ENCODE data around the gene UROC1. TPM values are rescaled to one million over a fixed set of nuclear protein-coding genes. Genes with fewer than 3 reads are reported as not detected.

Gene UROC1
- total RNA-seq, 1 experiment from 2014 or later = not detected

DNA sequence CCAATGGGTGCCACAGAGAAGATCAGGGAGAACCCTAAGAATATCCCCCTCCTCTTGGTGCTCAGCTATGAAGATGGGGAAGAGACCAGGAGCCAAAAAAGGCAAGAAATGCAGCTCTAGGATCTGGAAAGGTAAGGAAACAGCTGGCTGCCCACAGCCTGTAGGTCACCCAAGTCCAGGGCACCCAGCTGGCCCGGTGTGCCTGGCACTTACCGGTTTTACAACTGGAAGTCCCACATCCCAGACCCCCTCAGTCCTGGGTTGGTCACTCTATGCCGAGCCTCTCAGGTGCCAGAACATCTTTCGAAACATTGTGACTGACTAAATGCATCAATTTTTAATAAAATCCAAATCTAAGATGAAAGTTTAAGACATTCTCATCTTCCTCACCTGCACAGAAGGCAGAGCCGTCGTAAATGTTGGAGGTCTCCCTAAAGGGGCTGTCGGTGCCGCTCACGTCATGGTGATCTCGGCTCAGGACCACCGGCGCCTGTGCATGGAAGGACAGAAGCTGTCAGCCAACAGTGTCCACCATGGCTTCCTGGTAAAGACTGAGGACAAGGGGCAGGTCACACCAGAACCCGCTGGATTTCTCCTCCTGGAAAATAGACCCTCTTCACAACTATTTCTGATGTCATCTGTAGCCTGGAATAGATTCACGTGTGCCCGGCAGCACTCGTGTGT lies 28.5 kb downstream of the UROC1 start:
- DNase-seq (ENCODE audit: low read depth) = no peak
- in situ Hi-C loops (cut with HindIII; ENCODE audit: low pct_unique_long_range_greater_than_20kb, low sequenced_read_pairs) = no loop called here

DNA sequence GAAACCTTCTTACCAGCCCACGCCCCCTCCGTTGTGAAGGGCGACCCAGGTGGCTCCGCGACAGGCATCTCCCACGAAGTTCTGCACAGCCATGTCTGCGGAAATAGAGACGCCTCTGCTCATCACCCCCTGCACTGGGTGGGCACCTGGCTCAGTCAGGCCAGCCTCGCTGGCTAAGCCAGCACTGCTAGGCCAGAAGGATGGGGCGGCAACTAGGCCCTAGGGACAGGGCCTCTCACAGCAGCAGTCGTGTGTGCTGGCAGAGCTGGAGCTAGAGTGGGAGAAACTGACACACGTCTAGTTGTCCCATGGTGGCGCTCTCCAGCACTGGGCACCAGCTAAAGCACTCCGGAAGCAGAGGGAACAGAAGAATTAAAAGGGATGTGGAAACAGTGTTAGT lies 29.4 kb downstream of the UROC1 start:
- in situ Hi-C loops (cut with HindIII; ENCODE audit: low pct_unique_long_range_greater_than_20kb, low sequenced_read_pairs) = no loop called here
- no peak for DNase-seq (ENCODE audit: low read depth)

GRCh38 chr3:126487151-126487771 lies 30.3 kb downstream of the UROC1 start:
- in situ Hi-C loops (cut with HindIII; ENCODE audit: low pct_unique_long_range_greater_than_20kb, low sequenced_read_pairs) = no loop called here

GRCh38 chr3:126486360-126486847 lies 31.2 kb downstream of the UROC1 start:
- in situ Hi-C loops (cut with HindIII; ENCODE audit: low pct_unique_long_range_greater_than_20kb, low sequenced_read_pairs) = no loop called here
- DNase-seq (ENCODE audit: low read depth) = no peak

More at GRCh38 chr3:126487151-126487771, 30.3 kb downstream of the UROC1 start:
- no peak for DNase-seq (ENCODE audit: low read depth)

- no peak for DNase-seq (ENCODE audit: low read depth)
- in situ Hi-C loops (cut with HindIII; ENCODE audit: low pct_unique_long_range_greater_than_20kb, low sequenced_read_pairs) = no loop called here
Measured at GRCh38 chr3:126485956-126486355, 31.6 kb downstream of the UROC1 start.

- no peak for DNase-seq (ENCODE audit: low read depth)
- in situ Hi-C loops (cut with HindIII; ENCODE audit: low pct_unique_long_range_greater_than_20kb, low sequenced_read_pairs) = no loop called here
Measured at GRCh38 chr3:126485176-126485897, 32.2 kb downstream of the UROC1 start.

GRCh38 chr3:126484662-126485061 lies 32.9 kb downstream of the UROC1 start:
- in situ Hi-C loops (cut with HindIII; ENCODE audit: low pct_unique_long_range_greater_than_20kb, low sequenced_read_pairs) = no loop called here
- DNase-seq (ENCODE audit: low read depth) = no peak

- in situ Hi-C loops (cut with HindIII; ENCODE audit: low pct_unique_long_range_greater_than_20kb, low sequenced_read_pairs) = no loop called here
- DNase-seq (ENCODE audit: low read depth) = no peak
Measured at GRCh38 chr3:126484148-126484547, 33.4 kb downstream of the UROC1 start.

GRCh38 chr3:126483321-126483761 lies 34.2 kb downstream of the UROC1 start:
- DNase-seq (ENCODE audit: low read depth) = no peak
- in situ Hi-C loops (cut with HindIII; ENCODE audit: low pct_unique_long_range_greater_than_20kb, low sequenced_read_pairs) = no loop called here

- in situ Hi-C loops (cut with HindIII; ENCODE audit: low pct_unique_long_range_greater_than_20kb, low sequenced_read_pairs) = no loop called here
- DNase-seq (ENCODE audit: low read depth) = no peak
Measured at GRCh38 chr3:126482503-126483255, 34.9 kb downstream of the UROC1 start.

DNA sequence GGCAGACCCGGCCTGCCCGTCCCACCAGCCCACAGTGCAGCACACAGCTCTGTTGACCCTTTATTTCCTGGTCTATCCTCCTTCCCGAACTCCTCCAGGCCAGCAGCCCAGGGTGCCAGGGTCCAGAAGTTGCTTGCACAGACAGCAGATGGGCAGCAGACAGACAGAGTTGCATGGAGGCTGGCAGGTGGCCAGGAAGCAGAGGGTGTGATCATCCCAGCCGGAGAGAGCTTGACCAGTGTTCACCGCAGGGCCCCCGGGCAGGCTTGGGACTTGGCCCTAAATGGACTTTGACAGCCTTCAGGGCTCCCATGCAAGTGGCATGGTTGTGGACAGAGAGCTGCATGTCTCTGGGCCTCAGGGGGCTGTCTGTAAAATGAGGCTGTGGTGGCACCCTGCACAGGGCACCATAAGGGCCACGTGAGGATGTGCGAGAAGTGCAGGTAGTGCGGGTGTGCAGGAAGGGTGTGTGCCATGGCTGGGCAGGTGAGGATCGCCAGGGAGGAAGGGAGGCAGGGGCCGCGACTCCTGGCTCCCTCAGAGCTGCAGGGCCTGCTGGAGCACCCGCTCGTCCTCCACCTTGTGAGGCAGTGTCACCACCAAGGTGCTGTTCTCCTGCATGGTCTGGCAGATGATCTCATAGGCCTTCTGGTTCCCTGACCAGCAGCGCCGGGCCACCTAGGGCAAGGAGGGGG lies 35.6 kb downstream of the UROC1 start:
- in situ Hi-C loops (cut with HindIII; ENCODE audit: low pct_unique_long_range_greater_than_20kb, low sequenced_read_pairs) = no loop called here
- DNase-seq (ENCODE audit: low read depth) = no peak

- in situ Hi-C loops (cut with HindIII; ENCODE audit: low pct_unique_long_range_greater_than_20kb, low sequenced_read_pairs) = no loop called here
- DNase-seq (ENCODE audit: low read depth) = no peak
Measured at GRCh38 chr3:126480861-126481260, 36.7 kb downstream of the UROC1 start.

DNA sequence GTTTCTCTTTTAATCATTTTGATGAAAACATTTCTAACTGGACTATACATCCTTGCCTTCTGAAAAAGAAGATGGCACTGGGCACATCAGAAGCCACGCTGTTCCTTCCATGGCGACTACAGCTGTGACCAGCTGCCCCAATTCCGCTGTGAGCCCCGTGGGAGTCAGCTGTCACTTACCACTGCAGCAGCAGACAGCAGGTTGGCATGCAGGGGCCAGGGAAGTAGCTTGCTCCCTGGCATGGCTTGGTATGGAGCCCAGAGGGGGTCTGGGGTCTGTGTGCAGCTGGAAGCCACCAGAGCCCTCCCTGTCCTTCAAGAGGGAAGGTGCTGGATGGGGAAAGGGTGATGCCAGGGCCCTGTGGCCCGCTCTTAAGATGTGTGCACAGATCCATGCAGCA lies 37.4 kb downstream of the UROC1 start:
- DNase-seq (ENCODE audit: low read depth) = no peak
- in situ Hi-C loops (cut with HindIII; ENCODE audit: low pct_unique_long_range_greater_than_20kb, low sequenced_read_pairs) = no loop called here

GRCh38 chr3:126479642-126480041 lies 37.9 kb downstream of the UROC1 start:
- no peak for DNase-seq (ENCODE audit: low read depth)
- in situ Hi-C loops (cut with HindIII; ENCODE audit: low pct_unique_long_range_greater_than_20kb, low sequenced_read_pairs) = no loop called here

- in situ Hi-C loops (cut with HindIII; ENCODE audit: low pct_unique_long_range_greater_than_20kb, low sequenced_read_pairs) = no loop called here
- no peak for DNase-seq (ENCODE audit: low read depth)
Measured at GRCh38 chr3:126478581-126479310, 38.8 kb downstream of the UROC1 start.

- no peak for DNase-seq (ENCODE audit: low read depth)
- in situ Hi-C loops (cut with HindIII; ENCODE audit: low pct_unique_long_range_greater_than_20kb, low sequenced_read_pairs) = no loop called here
Measured at GRCh38 chr3:126477061-126477380, 40.6 kb downstream of the UROC1 start.

GRCh38 chr3:126476166-126477060 lies 41.2 kb downstream of the UROC1 start:
- peak; percentile 54 for DNase-seq (ENCODE audit: low read depth)
- in situ Hi-C loops (cut with HindIII; ENCODE audit: low pct_unique_long_range_greater_than_20kb, low sequenced_read_pairs) = no loop called here
